Ishikawa (cell line): ENCODE measurements around the gene LPP.

Source experiments
- CEBPB ChIP-seq: IDR thresholded peaks from 2 replicates; pipeline ENCODE4 v1.6.1; 2012
- EGR1 ChIP-seq: IDR thresholded peaks from 2 replicates; pipeline ENCODE4 v1.6.1; 2012
- EP300 ChIP-seq: IDR thresholded peaks from 2 replicates; pipeline ENCODE4 v1.6.1; 2012; ENCODE audit warnings: borderline replicate concordance
- FOXM1 ChIP-seq: IDR thresholded peaks from 2 replicates; pipeline ENCODE4 v1.6.1; 2012; ENCODE audit warnings: low read depth, borderline replicate concordance
- NFIC ChIP-seq: IDR thresholded peaks from 2 replicates; pipeline ENCODE4 v1.6.1; 2012
- RAD21 ChIP-seq: IDR thresholded peaks from 2 replicates; pipeline ENCODE4 v1.6.1; 2012; ENCODE audit warnings: low read depth
- YY1 ChIP-seq: IDR thresholded peaks from 2 replicates; pipeline ENCODE4 v1.6.1; 2012; ENCODE audit warnings: low read depth
- TF ChIP-seq, protein P1 (sequence below): IDR thresholded peaks from 2 replicates; pipeline ENCODE4 v1.6.1; 2012; ENCODE audit warnings: low read depth, mild to moderate bottlenecking
- TF ChIP-seq, protein P2 (sequence below): IDR thresholded peaks from 2 replicates; pipeline ENCODE4 v1.6.1; 2012

- TF ChIP-seq EP300 (no peak), EGR1 (no peak), RAD21 (no peak), YY1 (no peak), CEBPB (no peak), FOXM1 (no peak), NFIC (no peak)
- TF ChIP-seq, protein P1, sequence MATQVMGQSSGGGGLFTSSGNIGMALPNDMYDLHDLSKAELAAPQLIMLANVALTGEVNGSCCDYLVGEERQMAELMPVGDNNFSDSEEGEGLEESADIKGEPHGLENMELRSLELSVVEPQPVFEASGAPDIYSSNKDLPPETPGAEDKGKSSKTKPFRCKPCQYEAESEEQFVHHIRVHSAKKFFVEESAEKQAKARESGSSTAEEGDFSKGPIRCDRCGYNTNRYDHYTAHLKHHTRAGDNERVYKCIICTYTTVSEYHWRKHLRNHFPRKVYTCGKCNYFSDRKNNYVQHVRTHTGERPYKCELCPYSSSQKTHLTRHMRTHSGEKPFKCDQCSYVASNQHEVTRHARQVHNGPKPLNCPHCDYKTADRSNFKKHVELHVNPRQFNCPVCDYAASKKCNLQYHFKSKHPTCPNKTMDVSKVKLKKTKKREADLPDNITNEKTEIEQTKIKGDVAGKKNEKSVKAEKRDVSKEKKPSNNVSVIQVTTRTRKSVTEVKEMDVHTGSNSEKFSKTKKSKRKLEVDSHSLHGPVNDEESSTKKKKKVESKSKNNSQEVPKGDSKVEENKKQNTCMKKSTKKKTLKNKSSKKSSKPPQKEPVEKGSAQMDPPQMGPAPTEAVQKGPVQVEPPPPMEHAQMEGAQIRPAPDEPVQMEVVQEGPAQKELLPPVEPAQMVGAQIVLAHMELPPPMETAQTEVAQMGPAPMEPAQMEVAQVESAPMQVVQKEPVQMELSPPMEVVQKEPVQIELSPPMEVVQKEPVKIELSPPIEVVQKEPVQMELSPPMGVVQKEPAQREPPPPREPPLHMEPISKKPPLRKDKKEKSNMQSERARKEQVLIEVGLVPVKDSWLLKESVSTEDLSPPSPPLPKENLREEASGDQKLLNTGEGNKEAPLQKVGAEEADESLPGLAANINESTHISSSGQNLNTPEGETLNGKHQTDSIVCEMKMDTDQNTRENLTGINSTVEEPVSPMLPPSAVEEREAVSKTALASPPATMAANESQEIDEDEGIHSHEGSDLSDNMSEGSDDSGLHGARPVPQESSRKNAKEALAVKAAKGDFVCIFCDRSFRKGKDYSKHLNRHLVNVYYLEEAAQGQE = no peak
- TF ChIP-seq, protein P2, sequence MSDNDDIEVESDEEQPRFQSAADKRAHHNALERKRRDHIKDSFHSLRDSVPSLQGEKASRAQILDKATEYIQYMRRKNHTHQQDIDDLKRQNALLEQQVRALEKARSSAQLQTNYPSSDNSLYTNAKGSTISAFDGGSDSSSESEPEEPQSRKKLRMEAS = no peak
These were observed 48.6 kb downstream of the LPP start for GRCh38 chr3:188202358-188203138.
